ENCODE data around the gene MARVELD1. TPM values are rescaled to one million over a fixed set of nuclear protein-coding genes. Genes with fewer than 3 reads are reported as not detected.

The MARVELD1 gene
- total and polyA plus RNA-seq, 10 donors: 3.7 to 24.6 (median 12.9) TPM

GRCh38 chr10:97736902-97737769, 23.6 kb downstream of the MARVELD1 start, which contains the start of gene ZFYVE27:
Gene ZFYVE27, plus strand, starts transcription at chr10:97737128. Its CDS starts 1,350 bp downstream, at chr10:97738478.
- H3K4me3 ChIP-seq: peak within 1 kb of the TSS; percentile 66 to 95 (median 84)
- no peaks in the 10 kb centered on the region for H3K27me3 ChIP-seq (replicated peaks in 1 of 7)
- DNase-seq: peak; percentile 99
- peaks cover 0 to 37% (median 15%) of the 10 kb centered on the region in 6 donors for H3K36me3 ChIP-seq
- peaks cover 10 to 54% (median 35%) of the 10 kb centered on the region in 6 donors for H3K4me1 ChIP-seq
- TF ChIP-seq CTCF (IDR thresholded peaks at IDR 0.05 in 8 of 11, conservative IDR thresholded peaks at IDR 0.05 in 3 of 11) (peak in 1 of 11 experiments; percentile 10), POLR2A (IDR thresholded peaks at IDR 0.05) (peak; percentile 53 to 89 (median 71)), POLR2AphosphoS5 (IDR thresholded peaks at IDR 0.05) (peak; percentile 99 to 100 (median 100))
- H3K27ac ChIP-seq: peak within 1 kb of the TSS; percentile 85 to 98 (median 94)
- 0 to 2% (median 0%) methylated on average over 23 to 72 of the region's 72 CpGs for WGBS, 5 donors
- no peaks in the 10 kb centered on the region for H3K9me3 ChIP-seq
- intact Hi-C loops (cut with DNase I; ENCODE audit: low total_unique reads): loop anchor here (5.0 kb wide), 1 partner anchor 35 kb away; no protein-coding TSS in a partner anchor

- TF ChIP-seq CTCF (IDR thresholded peaks at IDR 0.05 in 8 of 11, conservative IDR thresholded peaks at IDR 0.05 in 3 of 11) (no peak), POLR2AphosphoS5 (IDR thresholded peaks at IDR 0.05) (no peak), POLR2A (IDR thresholded peaks at IDR 0.05) (no peak)
- peaks cover 0 to 44% (median 18%) of the 10 kb centered on the region in 6 donors for H3K36me3 ChIP-seq
- intact Hi-C loops (cut with DNase I; ENCODE audit: low total_unique reads): loop anchor here (5.0 kb wide), 1 partner anchor 36 kb away; no protein-coding TSS in a partner anchor
- H3K4me3 ChIP-seq: peak overlapping the region; percentile 66 to 95 (median 84)
- no peaks in the 10 kb centered on the region for H3K9me3 ChIP-seq
- H3K27ac ChIP-seq: peak overlapping the region; percentile 85 to 98 (median 94)
- DNase-seq: no peak
- 30 to 35% (median 34%) methylated on average over 14 of the region's 14 CpGs for WGBS, 5 donors
- no peaks in the 10 kb centered on the region for H3K27me3 ChIP-seq (replicated peaks in 1 of 7)
- H3K4me1 ChIP-seq: peaks cover 10 to 60% (median 38%) of the 10 kb centered on the region in 6 donors
Observed at GRCh38 chr10:97737770-97738265, 24.3 kb downstream of the MARVELD1 start.

GRCh38 chr10:97738616-97739015, 25.1 kb downstream of the MARVELD1 start:
- intact Hi-C loops (cut with DNase I; ENCODE audit: low total_unique reads): loop anchor here (5.0 kb wide), 1 partner anchor 36 kb away; no protein-coding TSS in a partner anchor
- H3K9me3 ChIP-seq: no peaks in the 10 kb centered on the region
- peaks cover 10 to 68% (median 42%) of the 10 kb centered on the region in 6 donors for H3K4me1 ChIP-seq
- peaks cover 0 to 52% (median 26%) of the 10 kb centered on the region in 6 donors for H3K36me3 ChIP-seq
- no peak for TF ChIP-seq POLR2A (IDR thresholded peaks at IDR 0.05)
- no peak for TF ChIP-seq CTCF (IDR thresholded peaks at IDR 0.05 in 8 of 11, conservative IDR thresholded peaks at IDR 0.05 in 3 of 11)
- TF ChIP-seq POLR2AphosphoS5 (IDR thresholded peaks at IDR 0.05): no peak
- no peak for DNase-seq
- peak overlapping the region in 2 of 8 donors; percentile 80 to 86 for H3K4me3 ChIP-seq
- no peak overlapping the region for H3K27ac ChIP-seq
- 90 to 99% (median 94%) methylated on average over 4 of the region's 4 CpGs for WGBS, 5 donors
- H3K27me3 ChIP-seq (replicated peaks in 1 of 7): no peaks in the 10 kb centered on the region

Measured in spleen (tissue), 11 donors.